Mucosa of descending colon (tissue), 3 donors: Measurements from ENCODE around the gene CDH16. TPM values are rescaled to one million over a fixed set of nuclear protein-coding genes. Genes with fewer than 3 reads are reported as not detected.

ENCODE experiments used
- ATAC-seq: fragments of 200-7000 bp; cut with Tn5 transposase; one replicate; pipeline ENCODE4 v1.9.1; 2020; ENCODE audit warnings: mild to moderate bottlenecking, moderate library complexity
- DNase-seq, 3 donors: peaks; one replicate each; pipeline ENCODE4 v3.0.0-alpha.2; 2020
- H3K36me3 ChIP-seq: fragments of 200-600 bp; one replicate; pipeline ENCODE4 v1.8.0; 2021; ENCODE audit warnings: low read depth, mild to moderate bottlenecking
- H3K4me1 ChIP-seq: fragments of 200-600 bp; one replicate; pipeline ENCODE4 v1.8.0; 2021; ENCODE audit warnings: low read depth, mild to moderate bottlenecking
- H3K4me3 ChIP-seq: fragments of 200-600 bp; one replicate; pipeline ENCODE4 v1.8.0; 2021; ENCODE audit warnings: mild to moderate bottlenecking
- H3K9me3 ChIP-seq: fragments of 200-600 bp; one replicate; pipeline ENCODE4 v1.8.0; 2021; ENCODE audit warnings: mild to moderate bottlenecking
- intact Hi-C, 2 donors: fragments of 100-400 bp; cut with DNase I in 1 of 2; cut with micrococcal nuclease in 1 of 2; formaldehyde crosslinking; loops; one replicate each; pipeline versions ENCODE4 v1.11.0 to v1.11.1; 2022; cut with DNase I, micrococcal nuclease
- total RNA-seq, 3 donors: library from RNA; stranded (reverse); fragmentation: NEBNext Ultra II Directional in 2 of 3; extraction: Animal tissue kit (Norgen Biotek cat#: 25700) in 2 of 3; gene quantifications; one replicate each; pipeline versions ENCODE4 v1.2.1 to v1.2.4, GENCODE V29; 2021 to 2023
- TF ChIP-seq, protein P1 (sequence below): fragments of 200-600 bp; IDR thresholded peaks from one replicate; pipeline ENCODE4 v1.8.0; 2022; ENCODE audit warnings: antibody characterized with exemption, mild to moderate bottlenecking
- donor health status: DM: no; HTN: no; CAD: no; lungs with moderate emphysema.
- donor health status: DM: no; HTN: no; CAD: no.
- donor health status: DM: no; HTN: yes; CAD: no.

The CDH16 gene
- total RNA-seq, 3 donors from 2014 or later, result 0.13 to 0.78 (median 0.72) TPM

GRCh38 chr16:66924527-66925321 lies 6.0 kb upstream of the CDH16 start:
- Histone ChIP-seq H3K4me3 (no peak overlapping the region), H3K36me3 (no peaks in the 10 kb centered on the region), H3K9me3 (no peaks in the 10 kb centered on the region), H3K4me1 (peaks cover 8% of the 10 kb centered on the region)
- peak; percentile 80 for ATAC-seq
- intact Hi-C loops, result loop anchor here in 1 of 2 donors (5.0 kb wide), 1 partner anchor 32 kb away; no protein-coding TSS in a partner anchor
- TF ChIP-seq, protein P1, sequence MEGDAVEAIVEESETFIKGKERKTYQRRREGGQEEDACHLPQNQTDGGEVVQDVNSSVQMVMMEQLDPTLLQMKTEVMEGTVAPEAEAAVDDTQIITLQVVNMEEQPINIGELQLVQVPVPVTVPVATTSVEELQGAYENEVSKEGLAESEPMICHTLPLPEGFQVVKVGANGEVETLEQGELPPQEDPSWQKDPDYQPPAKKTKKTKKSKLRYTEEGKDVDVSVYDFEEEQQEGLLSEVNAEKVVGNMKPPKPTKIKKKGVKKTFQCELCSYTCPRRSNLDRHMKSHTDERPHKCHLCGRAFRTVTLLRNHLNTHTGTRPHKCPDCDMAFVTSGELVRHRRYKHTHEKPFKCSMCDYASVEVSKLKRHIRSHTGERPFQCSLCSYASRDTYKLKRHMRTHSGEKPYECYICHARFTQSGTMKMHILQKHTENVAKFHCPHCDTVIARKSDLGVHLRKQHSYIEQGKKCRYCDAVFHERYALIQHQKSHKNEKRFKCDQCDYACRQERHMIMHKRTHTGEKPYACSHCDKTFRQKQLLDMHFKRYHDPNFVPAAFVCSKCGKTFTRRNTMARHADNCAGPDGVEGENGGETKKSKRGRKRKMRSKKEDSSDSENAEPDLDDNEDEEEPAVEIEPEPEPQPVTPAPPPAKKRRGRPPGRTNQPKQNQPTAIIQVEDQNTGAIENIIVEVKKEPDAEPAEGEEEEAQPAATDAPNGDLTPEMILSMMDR, result peak; percentile 39
- peak; percentile 65 to 71 (median 69) for DNase-seq

DNA sequence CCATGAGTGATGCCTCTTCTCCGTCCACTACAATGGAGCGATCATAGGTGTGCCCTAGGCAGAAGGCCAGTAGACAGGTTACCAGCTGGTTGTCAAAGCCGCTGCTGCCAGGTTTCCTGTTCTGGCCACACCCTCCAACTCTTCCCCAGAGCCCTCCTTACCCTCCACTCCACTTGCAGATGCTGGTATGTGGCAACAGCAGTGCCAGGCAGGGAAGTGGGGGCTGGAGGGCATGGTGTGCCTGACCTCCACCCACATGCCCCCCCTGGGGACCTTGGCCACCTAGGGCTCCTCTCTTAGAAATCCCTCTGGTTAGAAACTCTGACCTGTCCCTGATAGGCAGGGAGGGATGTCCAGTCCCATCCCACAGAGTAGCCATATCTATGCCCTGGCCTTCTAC lies 5.2 kb upstream of the CDH16 start:
- ATAC-seq, result peak; percentile 58
- Histone ChIP-seq H3K4me1 (peaks cover 8% of the 10 kb centered on the region), H3K4me3 (no peak overlapping the region)

GRCh38 chr16:66923247-66923731 lies 4.6 kb upstream of the CDH16 start:
- no peak for ATAC-seq
- Histone ChIP-seq H3K4me3 (no peak overlapping the region), H3K9me3 (no peaks in the 10 kb centered on the region), H3K36me3 (no peaks in the 10 kb centered on the region), H3K4me1 (peaks cover 8% of the 10 kb centered on the region)
- intact Hi-C loops, result no loop called here
- no peak for DNase-seq
- TF ChIP-seq, protein P1, result no peak

More for the DNA sequence above, 5.2 kb upstream of the CDH16 start:
- intact Hi-C loops, result no loop called here
- Histone ChIP-seq H3K36me3 (no peaks in the 10 kb centered on the region), H3K9me3 (no peaks in the 10 kb centered on the region)
- TF ChIP-seq, protein P1, result no peak
- DNase-seq, result peak in 1 of 3 donors; percentile 58

DNA sequence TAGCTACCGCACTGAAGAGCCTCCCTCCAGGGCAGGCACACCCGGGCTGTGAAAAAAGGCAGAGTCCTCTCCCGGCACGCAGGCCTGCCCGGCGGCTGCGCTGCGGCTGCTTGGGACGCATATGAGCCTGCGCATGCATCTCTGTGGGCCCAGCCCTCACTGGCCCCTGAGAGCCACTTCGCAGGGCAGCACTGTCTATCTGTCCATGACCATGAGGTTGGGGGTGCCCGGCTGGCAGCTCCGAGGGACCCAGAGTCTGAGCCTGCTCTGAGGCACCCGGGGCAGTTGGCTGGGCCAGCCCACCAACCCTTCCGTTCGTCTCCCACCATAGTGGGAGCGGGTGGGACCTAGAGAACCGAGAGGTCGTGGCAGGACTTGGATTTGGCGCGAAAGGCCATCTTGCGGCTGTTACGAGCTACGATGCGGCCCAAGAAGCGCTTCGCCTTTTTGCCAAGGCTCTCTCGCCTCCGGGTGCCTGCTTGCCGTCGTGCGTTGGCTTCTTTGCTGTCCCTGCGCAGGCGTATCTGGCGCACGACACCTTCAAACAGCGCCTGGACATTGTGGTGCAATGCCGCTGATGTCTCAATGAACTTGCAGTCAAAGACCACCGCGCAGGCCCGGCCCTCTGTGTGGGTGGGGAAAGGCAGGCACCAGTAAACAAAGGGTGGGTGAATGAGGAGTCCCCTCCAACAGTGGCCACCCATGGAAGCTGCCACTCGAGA lies 3.2 kb upstream of the CDH16 start:
- DNase-seq (no peak), ATAC-seq (no peak)
- Histone ChIP-seq H3K4me1 (peaks cover 8% of the 10 kb centered on the region), H3K4me3 (no peak overlapping the region), H3K9me3 (no peaks in the 10 kb centered on the region), H3K36me3 (no peaks in the 10 kb centered on the region)
- intact Hi-C loops, result no loop called here
- TF ChIP-seq, protein P1, result no peak

DNA sequence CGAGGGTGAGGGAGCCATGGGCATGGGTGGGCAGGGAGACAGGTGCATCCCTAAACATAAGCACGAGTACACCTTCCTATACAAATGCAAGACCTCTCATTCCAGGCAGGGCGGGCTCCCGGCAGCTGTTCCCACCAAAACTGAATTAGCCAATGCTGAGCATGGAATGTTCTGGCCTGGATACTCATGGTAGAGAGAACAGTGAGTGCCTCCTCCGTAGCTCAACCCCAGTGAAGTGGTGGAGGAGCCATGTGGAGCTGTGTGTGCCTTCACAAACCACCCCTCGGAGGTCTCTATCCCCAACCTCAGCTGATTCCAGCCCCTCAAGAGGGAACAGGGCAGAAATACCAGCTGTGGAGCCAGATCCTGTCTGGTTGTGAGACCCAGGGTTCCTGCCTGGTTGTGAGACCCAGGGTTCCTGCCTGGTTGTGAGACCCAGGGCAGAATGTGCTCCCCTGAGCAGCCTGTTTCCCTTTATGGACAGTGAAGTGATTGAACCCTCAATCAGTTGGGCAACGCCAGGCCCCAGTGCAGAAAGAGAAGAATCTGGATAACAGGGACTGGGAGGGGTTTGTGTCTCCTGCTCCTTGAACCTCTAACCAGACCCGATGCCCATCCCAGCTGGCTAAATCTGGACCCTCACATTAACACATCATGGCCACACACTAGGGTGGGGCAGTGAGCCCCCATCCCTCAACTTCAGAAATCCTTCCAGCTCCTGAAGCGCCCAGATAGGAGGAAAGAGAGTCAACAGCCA lies 2.4 kb upstream of the CDH16 start:
- DNase-seq (no peak), ATAC-seq (no peak)
- intact Hi-C loops, result no loop called here
- Histone ChIP-seq H3K36me3 (no peaks in the 10 kb centered on the region), H3K4me1 (peaks cover 8% of the 10 kb centered on the region), H3K4me3 (no peak overlapping the region), H3K9me3 (no peaks in the 10 kb centered on the region)
- TF ChIP-seq, protein P1, result no peak
